CD8-positive, alpha-beta memory T cell (primary cell): ENCODE data around the gene HECW1. TPM values are rescaled to one million over a fixed set of nuclear protein-coding genes. Genes with fewer than 3 reads are reported as not detected.

Experiments used
- CTCF ChIA-PET: fragments of 350-600 bp; sonication (Branson Sonifier 250); formaldehyde crosslinking; loops from one replicate; lab custom pipeline; 2021; ENCODE audit warnings: antibody characterized with exemption; lab: Charles Lee
- POLR2A ChIA-PET: fragments of 350-600 bp; sonication (Branson Sonifier 250); formaldehyde crosslinking; loops from one replicate; lab custom pipeline; 2021; ENCODE audit warnings: antibody characterized with exemption; lab: Charles Lee
- DNase-seq, 5 donors: peaks; one replicate each; pipeline versions ENCODE4 v3.0.0 to v3.0.0-alpha.2; 2020 to 2022; ENCODE audit warnings: mixed read lengths in 1 of 5
- H3K27ac ChIP-seq: one replicate; pipeline ENCODE4 v1.7.0; 2013; ENCODE audit warnings: low read depth, mild to moderate bottlenecking, low read length, moderate library complexity
- H3K27me3 ChIP-seq: 2 replicates; pipeline ENCODE4 v1.7.0; 2013; ENCODE audit warnings: low read length, mild to moderate bottlenecking; ENCODE audit not compliant: insufficient read depth, poor library complexity, severe bottlenecking
- H3K36me3 ChIP-seq: 2 replicates; pipeline ENCODE4 v1.7.0; 2013; ENCODE audit warnings: mild to moderate bottlenecking, low read length, moderate library complexity; ENCODE audit not compliant: insufficient read depth
- H3K4me1 ChIP-seq: 2 replicates; pipeline ENCODE4 v1.7.0; 2013; ENCODE audit warnings: mild to moderate bottlenecking, low read length, moderate library complexity; ENCODE audit not compliant: insufficient read depth
- H3K4me3 ChIP-seq: 2 replicates; pipeline ENCODE4 v1.7.0; 2013; ENCODE audit warnings: mild to moderate bottlenecking, low read length
- H3K9me3 ChIP-seq: 2 replicates; pipeline ENCODE4 v1.7.0; 2013; ENCODE audit warnings: mild to moderate bottlenecking, low read length
- H3K27ac Mint-ChIP-seq, 8 donors: one replicate each; pipeline ENCODE4 v1.8.0; 2020 to 2021; ENCODE audit warnings: mixed read lengths in 8 of 8, mild to moderate bottlenecking in 6 of 8, inconsistent platforms in 3 of 8, moderate library complexity in 3 of 8
- H3K27me3 Mint-ChIP-seq, 2 donors: one replicate each; pipeline ENCODE4 v1.8.0; 2020 to 2021; ENCODE audit warnings: mixed read lengths in 2 of 2, mild to moderate bottlenecking in 1 of 2, moderate library complexity in 1 of 2
- H3K36me3 Mint-ChIP-seq, 3 donors: one replicate each; pipeline ENCODE4 v1.8.0; 2020 to 2021; ENCODE audit warnings: mixed read lengths in 3 of 3, inconsistent platforms in 1 of 3, mild to moderate bottlenecking in 1 of 3
- H3K4me1 Mint-ChIP-seq, 3 donors: one replicate each; pipeline ENCODE4 v1.8.0; 2020 to 2021; ENCODE audit warnings: mixed read lengths in 3 of 3, inconsistent platforms in 1 of 3, mild to moderate bottlenecking in 1 of 3
- H3K4me3 Mint-ChIP-seq, 7 donors: one replicate each; pipeline ENCODE4 v1.8.0; 2020 to 2021; ENCODE audit warnings: mixed read lengths in 7 of 7, mild to moderate bottlenecking in 6 of 7, moderate library complexity in 4 of 7, inconsistent platforms in 2 of 7
- H3K9me3 Mint-ChIP-seq, 5 donors: one replicate each; pipeline ENCODE4 v1.8.0; 2020 to 2022; ENCODE audit warnings: mixed read lengths in 5 of 5, mild to moderate bottlenecking in 3 of 5, moderate library complexity in 2 of 5, inconsistent platforms in 1 of 5
- polyA plus RNA-seq: library from polyadenylated mRNA; unstranded; fragments of 300-500 nt; fragmentation: Illumina TruSeq; gene quantifications from one replicate; pipeline ENCODE4 v1.2.3, GENCODE V29; 2021
- total RNA-seq, 2 experiments: library from RNA; stranded (reverse); gene quantifications; one replicate each; pipeline ENCODE4 v1.2.3, GENCODE V29; 2021

Gene HECW1
- total and polyA plus RNA-seq, 3 experiments from 2014 or later = not detected

- H3K27ac ChIP-seq = no peak overlapping the region
- no peak overlapping the region for H3K4me3 ChIP-seq
- H3K36me3 Mint-ChIP-seq = no peaks in the 10 kb centered on the region
- ChIA-PET CTCF (no interaction called here), POLR2A (no interaction called here)
- H3K4me1 ChIP-seq = no peaks in the 10 kb centered on the region
- no peaks in the 10 kb centered on the region for H3K9me3 Mint-ChIP-seq
- no peaks in the 10 kb centered on the region for H3K36me3 ChIP-seq
- H3K4me3 Mint-ChIP-seq = no peak overlapping the region
- H3K27ac Mint-ChIP-seq = no peak overlapping the region
- no peak for DNase-seq
- H3K27me3 Mint-ChIP-seq = peaks cover 13 to 36% of the 10 kb centered on the region in 2 donors
- H3K9me3 ChIP-seq = no peaks in the 10 kb centered on the region
- H3K27me3 ChIP-seq = no peaks in the 10 kb centered on the region
- H3K4me1 Mint-ChIP-seq = no peaks in the 10 kb centered on the region
Observed at GRCh38 chr7:43078794-43079193, 33.7 kb upstream of the HECW1 start.

GRCh38 chr7:43081603-43082002 lies 30.8 kb upstream of the HECW1 start:
- POLR2A ChIA-PET = no interaction called here
- no peak overlapping the region for H3K27ac ChIP-seq
- H3K27me3 ChIP-seq = no peaks in the 10 kb centered on the region
- Mint-ChIP-seq H3K36me3 (no peaks in the 10 kb centered on the region), H3K4me1 (no peaks in the 10 kb centered on the region), H3K27ac (no peak overlapping the region), H3K9me3 (peaks cover 0 to 2% (median 0%) of the 10 kb centered on the region in 5 donors), H3K4me3 (no peak overlapping the region), H3K27me3 (peaks cover 9 to 48% of the 10 kb centered on the region in 2 donors)
- no peaks in the 10 kb centered on the region for H3K9me3 ChIP-seq
- no peak for DNase-seq
- CTCF ChIA-PET = no interaction called here
- H3K4me3 ChIP-seq = no peak overlapping the region
- no peaks in the 10 kb centered on the region for H3K36me3 ChIP-seq
- no peaks in the 10 kb centered on the region for H3K4me1 ChIP-seq

GRCh38 chr7:43083106-43083505 lies 29.3 kb upstream of the HECW1 start:
- peaks cover 0 to 3% (median 2%) of the 10 kb centered on the region in 5 donors for H3K9me3 Mint-ChIP-seq
- H3K4me1 ChIP-seq = no peaks in the 10 kb centered on the region
- CTCF ChIA-PET = no interaction called here
- H3K27ac ChIP-seq = no peak overlapping the region
- H3K27ac Mint-ChIP-seq = no peak overlapping the region
- peaks cover 9 to 52% of the 10 kb centered on the region in 2 donors for H3K27me3 Mint-ChIP-seq
- H3K27me3 ChIP-seq = no peaks in the 10 kb centered on the region
- no peaks in the 10 kb centered on the region for H3K9me3 ChIP-seq
- POLR2A ChIA-PET = no interaction called here
- no peaks in the 10 kb centered on the region for H3K36me3 Mint-ChIP-seq
- no peak overlapping the region for H3K4me3 ChIP-seq
- H3K4me1 Mint-ChIP-seq = no peaks in the 10 kb centered on the region
- H3K36me3 ChIP-seq = no peaks in the 10 kb centered on the region
- H3K4me3 Mint-ChIP-seq = peak overlapping the region in 1 of 7 donors; percentile 27
- DNase-seq = no peak

- H3K27ac ChIP-seq = no peak overlapping the region
- Mint-ChIP-seq H3K4me3 (no peak overlapping the region), H3K27me3 (peaks cover 10 to 47% of the 10 kb centered on the region in 2 donors), H3K27ac (no peak overlapping the region), H3K36me3 (no peaks in the 10 kb centered on the region), H3K9me3 (peaks cover 0 to 6% (median 2%) of the 10 kb centered on the region in 5 donors), H3K4me1 (no peaks in the 10 kb centered on the region)
- H3K36me3 ChIP-seq = no peaks in the 10 kb centered on the region
- DNase-seq = no peak
- H3K4me3 ChIP-seq = no peak overlapping the region
- no peaks in the 10 kb centered on the region for H3K4me1 ChIP-seq
- no peaks in the 10 kb centered on the region for H3K27me3 ChIP-seq
- no peaks in the 10 kb centered on the region for H3K9me3 ChIP-seq
- ChIA-PET POLR2A (no interaction called here), CTCF (no interaction called here)
Observed at GRCh38 chr7:43085017-43085416, 27.4 kb upstream of the HECW1 start.

- H3K4me3 Mint-ChIP-seq = no peak overlapping the region
- H3K36me3 ChIP-seq = no peaks in the 10 kb centered on the region
- H3K36me3 Mint-ChIP-seq = no peaks in the 10 kb centered on the region
- CTCF ChIA-PET = no interaction called here
- H3K9me3 ChIP-seq = no peaks in the 10 kb centered on the region
- H3K27me3 ChIP-seq = no peaks in the 10 kb centered on the region
- no peak overlapping the region for H3K4me3 ChIP-seq
- H3K27ac Mint-ChIP-seq = no peak overlapping the region
- no peaks in the 10 kb centered on the region for H3K4me1 Mint-ChIP-seq
- H3K9me3 Mint-ChIP-seq = peaks cover 0 to 6% (median 2%) of the 10 kb centered on the region in 5 donors
- no peak overlapping the region for H3K27ac ChIP-seq
- POLR2A ChIA-PET = no interaction called here
- peaks cover 12 to 47% of the 10 kb centered on the region in 2 donors for H3K27me3 Mint-ChIP-seq
- DNase-seq = no peak
- H3K4me1 ChIP-seq = no peaks in the 10 kb centered on the region
Observed at GRCh38 chr7:43085992-43086391, 26.5 kb upstream of the HECW1 start.

- no peaks in the 10 kb centered on the region for H3K9me3 ChIP-seq
- ChIA-PET POLR2A (no interaction called here), CTCF (no interaction called here)
- DNase-seq = no peak
- H3K27ac ChIP-seq = no peak overlapping the region
- H3K36me3 ChIP-seq = no peaks in the 10 kb centered on the region
- H3K27ac Mint-ChIP-seq = no peak overlapping the region
- H3K4me3 Mint-ChIP-seq = no peak overlapping the region
- no peaks in the 10 kb centered on the region for H3K4me1 Mint-ChIP-seq
- peaks cover 0 to 3% (median 0%) of the 10 kb centered on the region in 5 donors for H3K9me3 Mint-ChIP-seq
- H3K4me1 ChIP-seq = no peaks in the 10 kb centered on the region
- H3K27me3 ChIP-seq = no peaks in the 10 kb centered on the region
- H3K36me3 Mint-ChIP-seq = no peaks in the 10 kb centered on the region
- peaks cover 16 to 28% of the 10 kb centered on the region in 2 donors for H3K27me3 Mint-ChIP-seq
- no peak overlapping the region for H3K4me3 ChIP-seq
Observed at GRCh38 chr7:43092819-43093218, 19.6 kb upstream of the HECW1 start.

- Histone ChIP-seq H3K27me3 (no peaks in the 10 kb centered on the region), H3K36me3 (no peaks in the 10 kb centered on the region), H3K4me1 (no peaks in the 10 kb centered on the region), H3K27ac (no peak overlapping the region), H3K9me3 (no peaks in the 10 kb centered on the region), H3K4me3 (no peak overlapping the region)
- ChIA-PET CTCF (no interaction called here), POLR2A (no interaction called here)
- no peak overlapping the region for H3K4me3 Mint-ChIP-seq
- no peaks in the 10 kb centered on the region for H3K4me1 Mint-ChIP-seq
- H3K9me3 Mint-ChIP-seq = no peaks in the 10 kb centered on the region
- no peak overlapping the region for H3K27ac Mint-ChIP-seq
- H3K27me3 Mint-ChIP-seq = peaks cover 15 to 18% of the 10 kb centered on the region in 2 donors
- DNase-seq = no peak
- no peaks in the 10 kb centered on the region for H3K36me3 Mint-ChIP-seq
Observed at GRCh38 chr7:43096875-43097274, 15.6 kb upstream of the HECW1 start.

- H3K4me1 Mint-ChIP-seq = no peaks in the 10 kb centered on the region
- H3K27me3 Mint-ChIP-seq = peaks cover 8 to 15% of the 10 kb centered on the region in 2 donors
- H3K27ac Mint-ChIP-seq = no peak overlapping the region
- no peak overlapping the region for H3K27ac ChIP-seq
- no peaks in the 10 kb centered on the region for H3K27me3 ChIP-seq
- no peak overlapping the region for H3K4me3 ChIP-seq
- ChIA-PET POLR2A (no interaction called here), CTCF (no interaction called here)
- H3K9me3 ChIP-seq = no peaks in the 10 kb centered on the region
- no peak overlapping the region for H3K4me3 Mint-ChIP-seq
- no peaks in the 10 kb centered on the region for H3K36me3 Mint-ChIP-seq
- H3K9me3 Mint-ChIP-seq = peaks cover 0 to 2% (median 0%) of the 10 kb centered on the region in 5 donors
- H3K4me1 ChIP-seq = no peaks in the 10 kb centered on the region
- DNase-seq = no peak
- H3K36me3 ChIP-seq = no peaks in the 10 kb centered on the region
Observed at GRCh38 chr7:43099750-43100149, 12.7 kb upstream of the HECW1 start.
